Psoas muscle (tissue), 8 donors: ENCODE results near the gene HOXC5. TPM values are rescaled to one million over a fixed set of nuclear protein-coding genes. Genes with fewer than 3 reads are reported as not detected.
"Not testable (repeated sequence)": the region's sequence is repeated elsewhere in the genome, so short reads cannot be mapped to it uniquely, and the experiment has no call there.

Source experiments
- ATAC-seq, 4 donors: fragments of 200-7000 bp; cut with Tn5 transposase; one replicate each; pipeline ENCODE4 v1.9.1; 2020; ENCODE audit warnings: moderate library complexity in 3 of 4, mild to moderate bottlenecking in 2 of 4
- DNase-seq, 2 donors: peaks; one replicate each; pipeline ENCODE4 v3.0.0-alpha.2; 2020
- H3K27ac ChIP-seq: fragments of 200-600 bp; one replicate; pipeline ENCODE4 v1.8.0; 2022
- H3K27me3 ChIP-seq, 3 donors: fragments of 200-600 bp in 1 of 3; one replicate each; pipeline versions ENCODE4 v1.6.1 to v1.8.0; 2013 to 2022; ENCODE audit warnings: low read length in 2 of 3, mild to moderate bottlenecking in 2 of 3, moderate library complexity in 1 of 3; ENCODE audit not compliant: insufficient read depth in 3 of 3
- H3K36me3 ChIP-seq, 2 donors: fragments of 200-600 bp in 1 of 2; one replicate each; pipeline versions ENCODE4 v1.6.1 to v1.8.0; 2013 to 2022; ENCODE audit warnings: low read depth in 1 of 2, mild to moderate bottlenecking in 1 of 2, moderate library complexity in 1 of 2; ENCODE audit not compliant: insufficient read depth in 1 of 2
- H3K4me1 ChIP-seq: fragments of 200-600 bp; one replicate; pipeline ENCODE4 v1.8.0; 2022
- H3K4me3 ChIP-seq: fragments of 200-600 bp; one replicate; pipeline ENCODE4 v1.8.0; 2022; ENCODE audit warnings: mild to moderate bottlenecking
- H3K9me3 ChIP-seq: fragments of 200-600 bp; one replicate; pipeline ENCODE4 v1.8.0; 2022
- WGBS, 3 donors: extraction: QIAGEN DNeasy Blood & Tissue Kit; methylation state at CpG; one replicate each; pipeline versions ENCODE4 v1.1.6 to v1.1.7; 2013; 5-methylcytosine and 5-hydroxymethylcytosine counted together
- intact Hi-C, 2 donors: fragments of 100-400 bp; cut with DNase I; formaldehyde crosslinking; loops; one replicate each; pipeline versions ENCODE4 v1.11.0 to v1.14.2; 2022
- polyA plus RNA-seq, 3 donors: library from polyadenylated mRNA; stranded (reverse); fragments of 200-250 nt; gene quantifications; one replicate each; pipeline ENCODE4 v1.2.3, GENCODE V29; 2013
- total RNA-seq, 4 donors: library from RNA; stranded (reverse); fragmentation: NEBNext Ultra II Directional in 2 of 4; extraction: Animal tissue kit (Norgen Biotek cat#: 25700) in 2 of 4; gene quantifications; one replicate each; pipeline versions ENCODE4 v1.2.1 to v1.2.4, GENCODE V29; 2021 to 2023
- TF ChIP-seq, protein P1 (sequence below): fragments of 200-600 bp; IDR thresholded peaks from one replicate; pipeline ENCODE4 v1.8.0; 2022; ENCODE audit warnings: antibody characterized with exemption
- donor health status: healthy with polysubstance abuse.
- donor health status: DM: no; HTN: no; CAD: no; lungs with moderate emphysema.
- donor health status: Bipolar disorder and iron deficiency.
- donor health status: healthy.
- donor health status: DM: yes; HTN: yes; CAD: no.
- donor health status: DM: no; HTN: no; CAD: no.
- donor health status: DM: no; HTN: no; CAD: no.
- donor health status: DM: yes; HTN: yes; CAD: no.

The HOXC5 gene
- total and polyA plus RNA-seq, 7 donors = 0.03 to 3.3 (median 0.58) TPM

DNA sequence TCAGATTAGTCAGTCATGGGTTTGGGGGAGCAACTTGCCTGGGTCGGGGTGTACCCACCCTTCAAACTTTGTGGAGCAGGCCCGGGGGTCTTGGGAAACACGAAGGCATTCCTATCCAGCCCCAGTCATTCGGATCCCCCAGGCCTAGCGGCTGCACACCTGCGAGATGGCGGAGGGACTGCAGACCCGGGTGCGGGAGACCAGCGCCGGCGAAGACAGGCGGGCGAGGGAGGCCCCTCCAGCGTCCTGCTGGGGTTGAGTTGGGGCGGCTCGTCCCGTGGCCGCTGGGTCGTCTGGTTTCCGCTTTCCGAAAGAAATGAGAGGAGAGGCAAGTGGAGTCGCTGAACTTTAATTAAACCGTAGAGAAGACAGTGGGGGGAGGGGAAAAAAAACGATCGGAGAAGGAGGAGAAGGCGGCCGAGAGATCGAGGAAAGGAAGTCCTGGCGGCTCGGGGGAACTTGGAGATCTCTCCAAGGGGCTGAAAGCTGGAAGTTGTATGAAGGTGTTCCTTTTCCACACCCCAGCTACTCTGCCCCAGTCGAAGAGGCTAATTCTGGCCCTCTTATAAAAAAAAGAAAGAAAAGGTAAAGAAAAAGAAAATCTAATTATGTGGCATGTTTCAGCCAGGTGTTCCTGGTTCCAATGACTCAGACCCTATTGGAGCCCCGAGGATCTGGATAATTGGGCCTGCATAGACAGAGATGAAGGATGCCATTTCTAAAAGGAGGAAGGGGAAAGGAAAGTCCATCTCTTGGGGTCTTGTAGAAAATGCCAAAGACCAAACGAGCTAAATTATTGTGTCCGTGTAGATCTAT, 48.9 kb downstream of the HOXC5 start:
- ATAC-seq, H3K9me3 ChIP-seq, DNase-seq, H3K36me3 ChIP-seq, H3K27me3 ChIP-seq, H3K4me1 ChIP-seq, intact Hi-C loops, H3K27ac ChIP-seq: not testable (repeated sequence)
- 51 to 62% (median 57%) methylated on average over 34 to 35 of the region's 35 CpGs for WGBS, 3 donors
- peak overlapping the region; percentile 22 for H3K4me3 ChIP-seq

DNA sequence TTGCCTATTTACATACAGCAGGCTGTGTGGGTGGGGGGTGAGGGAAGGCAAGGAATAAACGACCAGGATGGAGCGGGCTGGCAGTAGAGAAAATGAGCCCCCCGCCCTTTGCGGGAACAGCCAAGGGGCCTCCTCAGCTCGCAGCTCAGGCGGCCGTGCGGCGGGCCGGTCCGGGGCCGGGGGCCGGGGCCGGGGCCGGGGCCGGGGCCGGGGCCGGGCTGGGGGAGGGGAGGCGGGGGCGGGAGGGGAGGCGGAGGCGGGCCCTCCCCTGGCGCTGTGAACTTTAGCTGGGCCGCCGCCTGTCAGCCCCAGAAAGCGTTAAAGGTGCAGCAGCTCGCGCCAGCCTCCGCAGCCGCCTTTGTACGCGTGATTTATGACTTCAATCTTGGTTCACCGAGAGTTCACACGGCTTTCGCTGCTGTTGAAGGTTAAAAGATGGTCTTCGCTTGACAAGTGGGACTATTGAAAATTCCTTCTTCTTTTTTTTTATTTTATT, 49.6 kb downstream of the HOXC5 start:
- no peaks in the 10 kb centered on the region for H3K36me3 ChIP-seq
- no peaks in the 10 kb centered on the region for H3K4me1 ChIP-seq
- H3K9me3 ChIP-seq = no peaks in the 10 kb centered on the region
- no peak for ATAC-seq
- DNase-seq = peak in 1 of 2 donors; percentile 57
- 9 to 14% (median 9%) methylated on average over 20 to 36 of the region's 36 CpGs for WGBS, 3 donors
- no peaks in the 10 kb centered on the region for H3K27me3 ChIP-seq
- intact Hi-C loops = no loop called here
- H3K4me3 ChIP-seq = peak overlapping the region; percentile 24
- TF ChIP-seq, protein P1, sequence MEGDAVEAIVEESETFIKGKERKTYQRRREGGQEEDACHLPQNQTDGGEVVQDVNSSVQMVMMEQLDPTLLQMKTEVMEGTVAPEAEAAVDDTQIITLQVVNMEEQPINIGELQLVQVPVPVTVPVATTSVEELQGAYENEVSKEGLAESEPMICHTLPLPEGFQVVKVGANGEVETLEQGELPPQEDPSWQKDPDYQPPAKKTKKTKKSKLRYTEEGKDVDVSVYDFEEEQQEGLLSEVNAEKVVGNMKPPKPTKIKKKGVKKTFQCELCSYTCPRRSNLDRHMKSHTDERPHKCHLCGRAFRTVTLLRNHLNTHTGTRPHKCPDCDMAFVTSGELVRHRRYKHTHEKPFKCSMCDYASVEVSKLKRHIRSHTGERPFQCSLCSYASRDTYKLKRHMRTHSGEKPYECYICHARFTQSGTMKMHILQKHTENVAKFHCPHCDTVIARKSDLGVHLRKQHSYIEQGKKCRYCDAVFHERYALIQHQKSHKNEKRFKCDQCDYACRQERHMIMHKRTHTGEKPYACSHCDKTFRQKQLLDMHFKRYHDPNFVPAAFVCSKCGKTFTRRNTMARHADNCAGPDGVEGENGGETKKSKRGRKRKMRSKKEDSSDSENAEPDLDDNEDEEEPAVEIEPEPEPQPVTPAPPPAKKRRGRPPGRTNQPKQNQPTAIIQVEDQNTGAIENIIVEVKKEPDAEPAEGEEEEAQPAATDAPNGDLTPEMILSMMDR = no peak
- H3K27ac ChIP-seq = no peak overlapping the region

Other genes starting within 250 kb of the HOXC5 start
- not detected for gene HOXC13, start 94.2 kb upstream of the HOXC5 start, total RNA-seq
- gene HOXC13, start 94.2 kb upstream of the HOXC5 start, polyA plus RNA-seq = under 1 TPM in 1 of 3 donors, not detected in 2; 0.23 TPM
- not detected for gene HOXC12, start 78.1 kb upstream of the HOXC5 start, total RNA-seq
- under 1 TPM in 2 of 3 donors, not detected in 1; under 0.01 to 0.01 TPM for gene HOXC12, start 78.1 kb upstream of the HOXC5 start, polyA plus RNA-seq
- under 1 TPM in 2 of 4 donors, not detected in 2; 0.34 to 0.82 TPM for gene HOXC11, start 59.9 kb upstream of the HOXC5 start, total RNA-seq
- gene HOXC11, start 59.9 kb upstream of the HOXC5 start, polyA plus RNA-seq = 1 to 10 TPM in 1 of 3 donors, under 1 TPM in 2; 0.66 to 2.2 (median 0.95) TPM
- gene HOTAIR, start 58.1 kb upstream of the HOXC5 start, total RNA-seq = under 1 TPM in 1 of 4 donors, not detected in 3; 0.53 TPM
- under 1 TPM in 2 of 3 donors, not detected in 1; 0.23 to 0.25 TPM for gene HOTAIR, start 58.1 kb upstream of the HOXC5 start, polyA plus RNA-seq
- 10 to 100 TPM in 2 of 4 donors, 1 to 10 TPM in 2; 3.0 to 79.4 (median 34.3) TPM for gene HOXC10, start 47.9 kb upstream of the HOXC5 start, total RNA-seq
- 100 to 1,000 TPM in 1 of 3 donors, 10 to 100 TPM in 2; 43.4 to 129 (median 74.1) TPM for gene HOXC10, start 47.9 kb upstream of the HOXC5 start, polyA plus RNA-seq
- 10 to 100 TPM in 2 of 4 donors, 1 to 10 TPM in 2; 6.4 to 14.6 (median 9.2) TPM for gene HOXC9, start 32.9 kb upstream of the HOXC5 start, total RNA-seq
- gene HOXC9, start 32.9 kb upstream of the HOXC5 start, polyA plus RNA-seq = 10 to 100 TPM in 2 of 3 donors, 1 to 10 TPM in 1; 8.8 to 31.1 (median 16.4) TPM
- 10 to 100 TPM in 1 of 4 donors, 1 to 10 TPM in 3; 6.7 to 10.2 (median 9.0) TPM for gene HOXC8, start 24.1 kb upstream of the HOXC5 start, total RNA-seq
- gene HOXC8, start 24.1 kb upstream of the HOXC5 start, polyA plus RNA-seq = 1 to 10 TPM; 1.6 to 8.8 (median 3.3) TPM
- 10 to 100 TPM in 2 of 4 donors, 1 to 10 TPM in 2; 5.2 to 23.6 (median 12.5) TPM for gene HOXC6, start 4.6 kb upstream of the HOXC5 start, total RNA-seq
- gene HOXC6, start 4.6 kb upstream of the HOXC5 start, polyA plus RNA-seq = 1 to 10 TPM; 2.2 to 9.5 (median 4.7) TPM
- gene HOXC4, start 20.8 kb downstream of the HOXC5 start, total RNA-seq = 1 to 10 TPM; 1.6 to 4.7 (median 2.6) TPM
- gene HOXC4, start 20.8 kb downstream of the HOXC5 start, polyA plus RNA-seq = 1 to 10 TPM in 2 of 3 donors, under 1 TPM in 1; 0.72 to 1.4 (median 1.1) TPM
- gene SMUG1, start 155.9 kb downstream of the HOXC5 start, total RNA-seq = 10 to 100 TPM; 16.4 to 25.7 (median 19.7) TPM
- 10 to 100 TPM; 28.2 to 49.2 (median 36.5) TPM for gene SMUG1, start 155.9 kb downstream of the HOXC5 start, polyA plus RNA-seq
- 10 to 100 TPM; 12.1 to 19.3 (median 16.4) TPM for gene CBX5, start 247.1 kb downstream of the HOXC5 start, total RNA-seq
- 1 to 10 TPM; 5.2 to 9.3 (median 8.4) TPM for gene CBX5, start 247.1 kb downstream of the HOXC5 start, polyA plus RNA-seq
- 100 to 1,000 TPM; 282 to 601 (median 458) TPM for gene HNRNPA1, start 247.7 kb downstream of the HOXC5 start, total RNA-seq
- gene HNRNPA1, start 247.7 kb downstream of the HOXC5 start, polyA plus RNA-seq = 100 to 1,000 TPM; 310 to 826 (median 453) TPM